GM06990 (cell line): ENCODE data around the gene DPYSL4.

Experiments
- DNase-seq: peaks from one replicate; pipeline ENCODE4 v3.0.0-alpha.2; 2011; ENCODE audit not compliant: insufficient read length; ENCODE audit errors: extremely low read depth
- H3K27me3 ChIP-seq: replicated peaks from 2 replicates; pipeline ENCODE4 v1.6.0; 2011; ENCODE audit warnings: low read length; ENCODE audit not compliant: control insufficient read depth, insufficient read depth
- H3K36me3 ChIP-seq: 2 replicates; pipeline ENCODE4 v1.5.1; 2011; ENCODE audit warnings: low read length; ENCODE audit not compliant: control insufficient read depth, insufficient read depth
- H3K4me3 ChIP-seq: replicated peaks from 2 replicates; pipeline ENCODE4 v1.5.1; 2011; ENCODE audit warnings: low read depth, mild to moderate bottlenecking, control low read depth, low read length
- CTCF ChIP-seq: IDR thresholded peaks from 2 replicates; pipeline ENCODE4 v1.5.1; 2011; ENCODE audit warnings: low read length, control low read depth, mild to moderate bottlenecking, inconsistent platforms; ENCODE audit not compliant: insufficient read depth, poor library complexity, severe bottlenecking

Gene DPYSL4

GRCh38 chr10:132243626-132244025 is 56.9 kb downstream of the DPYSL4 start:
- H3K27me3 ChIP-seq: no peaks in the 10 kb centered on the region; the same call in none of the 2 replicates
- DNase-seq: no peak
- H3K36me3 ChIP-seq: no peaks in the 10 kb centered on the region
- TF ChIP-seq CTCF: no peak
- H3K4me3 ChIP-seq: no peak overlapping the region

- DNase-seq: no peak
- H3K27me3 ChIP-seq: no peaks in the 10 kb centered on the region; the same call in 1 of the 2 replicates
- no peaks in the 10 kb centered on the region for H3K36me3 ChIP-seq
- no peak for TF ChIP-seq CTCF
- no peak overlapping the region for H3K4me3 ChIP-seq
Measured at GRCh38 chr10:132245056-132245455, 58.3 kb downstream of the DPYSL4 start.

GRCh38 chr10:132246296-132246695 is 59.5 kb downstream of the DPYSL4 start:
- Histone ChIP-seq H3K27me3 (no peaks in the 10 kb centered on the region), H3K36me3 (no peaks in the 10 kb centered on the region), H3K4me3 (no peak overlapping the region)
- no peak for TF ChIP-seq CTCF
- no peak for DNase-seq

- H3K36me3 ChIP-seq: no peaks in the 10 kb centered on the region
- no peak overlapping the region for H3K4me3 ChIP-seq
- no peak for TF ChIP-seq CTCF
- no peak for DNase-seq
- no peaks in the 10 kb centered on the region for H3K27me3 ChIP-seq
Measured at GRCh38 chr10:132247943-132248342, 61.2 kb downstream of the DPYSL4 start.

GRCh38 chr10:132248455-132249225 is 61.9 kb downstream of the DPYSL4 start:
- no peak for DNase-seq
- Histone ChIP-seq H3K36me3 (no peaks in the 10 kb centered on the region), H3K27me3 (no peaks in the 10 kb centered on the region), H3K4me3 (peak overlapping the region; percentile 34)
- TF ChIP-seq CTCF: no peak

GRCh38 chr10:132249226-132249724 is 62.5 kb downstream of the DPYSL4 start:
- Histone ChIP-seq H3K36me3 (no peaks in the 10 kb centered on the region), H3K4me3 (no peak overlapping the region), H3K27me3 (no peaks in the 10 kb centered on the region)
- no peak for DNase-seq
- TF ChIP-seq CTCF: no peak
